Astrocyte of the cerebellum (primary cell): ENCODE measurements around the gene KLKB1.

Source experiments
- DNase-seq: peaks from one replicate; pipeline ENCODE4 v3.0.0-alpha.2; 2011; ENCODE audit warnings: low read depth
- H3K4me3 ChIP-seq: 2 replicates; pipeline ENCODE4 v1.5.1; 2011; ENCODE audit warnings: mild to moderate bottlenecking, low read depth, low read length, moderate library complexity
- in situ Hi-C: cut with HindIII; loops from 2 replicates; pipeline ENCODE4 v1.10.0; 2017; ENCODE audit warnings: low sequenced_read_pairs
- TF ChIP-seq, protein P1 (sequence below): IDR thresholded peaks from 2 replicates; pipeline ENCODE4 v1.5.1; 2012; ENCODE audit warnings: low read length, low read depth, moderate library complexity, mild to moderate bottlenecking; ENCODE audit errors: missing control alignments

The KLKB1 gene

DNA sequence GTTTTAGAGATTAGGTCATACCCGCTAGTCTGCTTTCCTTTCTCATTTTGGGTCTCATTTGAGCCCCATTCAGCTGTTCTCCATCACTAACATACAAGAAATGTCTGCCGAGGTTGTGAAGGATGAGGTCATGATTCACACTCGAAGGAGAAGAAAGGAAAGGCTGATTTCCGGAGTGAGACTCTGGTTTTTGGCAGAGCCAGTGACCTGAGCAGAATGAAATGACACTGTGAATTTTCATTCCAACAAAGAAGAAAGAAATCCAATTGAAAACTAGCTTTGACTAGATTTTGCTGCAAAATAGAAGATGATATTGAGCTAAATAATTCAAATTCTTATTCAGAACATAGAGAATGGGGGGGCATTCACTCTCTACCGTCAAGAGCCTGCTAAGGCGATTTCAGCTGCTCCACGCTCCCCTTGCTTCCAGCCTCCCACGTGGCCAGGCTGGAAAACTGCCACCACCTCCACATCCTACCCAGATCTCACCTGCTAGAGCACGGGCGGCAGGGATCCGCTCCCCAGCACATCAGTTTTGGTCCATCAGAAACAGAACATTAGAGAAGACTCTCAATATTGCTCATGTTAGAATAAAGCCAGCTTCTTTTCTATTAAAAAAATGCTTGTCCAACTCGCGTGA, 77.7 kb downstream of the KLKB1 start:
- TF ChIP-seq, protein P1, sequence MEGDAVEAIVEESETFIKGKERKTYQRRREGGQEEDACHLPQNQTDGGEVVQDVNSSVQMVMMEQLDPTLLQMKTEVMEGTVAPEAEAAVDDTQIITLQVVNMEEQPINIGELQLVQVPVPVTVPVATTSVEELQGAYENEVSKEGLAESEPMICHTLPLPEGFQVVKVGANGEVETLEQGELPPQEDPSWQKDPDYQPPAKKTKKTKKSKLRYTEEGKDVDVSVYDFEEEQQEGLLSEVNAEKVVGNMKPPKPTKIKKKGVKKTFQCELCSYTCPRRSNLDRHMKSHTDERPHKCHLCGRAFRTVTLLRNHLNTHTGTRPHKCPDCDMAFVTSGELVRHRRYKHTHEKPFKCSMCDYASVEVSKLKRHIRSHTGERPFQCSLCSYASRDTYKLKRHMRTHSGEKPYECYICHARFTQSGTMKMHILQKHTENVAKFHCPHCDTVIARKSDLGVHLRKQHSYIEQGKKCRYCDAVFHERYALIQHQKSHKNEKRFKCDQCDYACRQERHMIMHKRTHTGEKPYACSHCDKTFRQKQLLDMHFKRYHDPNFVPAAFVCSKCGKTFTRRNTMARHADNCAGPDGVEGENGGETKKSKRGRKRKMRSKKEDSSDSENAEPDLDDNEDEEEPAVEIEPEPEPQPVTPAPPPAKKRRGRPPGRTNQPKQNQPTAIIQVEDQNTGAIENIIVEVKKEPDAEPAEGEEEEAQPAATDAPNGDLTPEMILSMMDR = no peak
- no peak for DNase-seq
- no peak overlapping the region for H3K4me3 ChIP-seq
- in situ Hi-C loops = no loop called here

DNA sequence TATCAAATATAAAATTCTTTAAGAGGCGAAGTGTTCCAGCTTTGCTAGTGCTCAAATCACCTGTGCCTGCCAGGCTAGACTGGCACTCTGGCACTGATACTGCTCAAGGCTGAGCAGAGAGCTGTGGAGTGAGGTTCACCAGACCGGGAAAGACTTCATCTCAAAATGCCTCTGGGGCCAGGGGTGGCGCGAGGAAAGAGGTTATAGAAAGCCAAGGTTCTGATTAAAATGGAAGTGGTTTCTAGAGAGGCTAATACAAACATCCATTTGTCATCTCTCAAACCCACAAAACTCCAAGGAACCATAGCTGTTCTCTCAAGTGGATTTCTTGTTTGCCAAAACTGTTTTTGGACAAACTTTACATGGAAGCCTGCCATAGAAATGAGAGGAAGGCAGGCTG, 80.2 kb downstream of the KLKB1 start:
- in situ Hi-C loops = no loop called here
- TF ChIP-seq, protein P1 = no peak
- DNase-seq = no peak
- no peak overlapping the region for H3K4me3 ChIP-seq

DNA sequence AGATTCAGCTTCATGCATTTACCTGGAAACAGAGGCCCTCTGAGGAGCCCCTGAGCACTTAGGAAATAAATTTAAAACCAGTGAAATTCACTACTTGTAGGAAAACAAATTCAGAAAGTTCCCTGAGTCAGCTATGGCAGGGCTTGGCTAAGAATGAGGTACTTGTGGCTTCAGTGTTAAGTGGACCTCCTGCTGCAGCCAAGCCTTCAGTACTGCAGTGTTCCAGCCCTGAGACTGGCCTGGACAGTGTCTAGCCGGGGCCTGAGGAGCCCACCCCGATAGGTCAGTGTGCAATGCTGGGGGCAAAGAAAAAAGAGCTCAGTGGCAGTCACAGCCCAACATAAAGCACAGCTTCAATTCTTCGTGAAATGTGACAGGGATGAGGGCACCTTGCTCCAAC, 80.6 kb downstream of the KLKB1 start:
- no peak overlapping the region for H3K4me3 ChIP-seq
- TF ChIP-seq, protein P1 = no peak
- in situ Hi-C loops = no loop called here
- DNase-seq = no peak
